Naive thymus-derived CD4-positive, alpha-beta T cell (primary cell): ENCODE measurements around the gene GPR137C. TPM values are rescaled to one million over a fixed set of nuclear protein-coding genes. Genes with fewer than 3 reads are reported as not detected.

Experiments used
- ATAC-seq: fragments of 150-1000 bp; cut with Tn5 transposase; 2 replicates; pipeline ENCODE4 v1.10.0; 2021; ENCODE audit warnings: mild to moderate bottlenecking, moderate library complexity
- CTCF ChIA-PET: fragments of 350-600 bp; sonication (Branson Sonifier 250); formaldehyde crosslinking; loops from one replicate; lab custom pipeline; 2021; ENCODE audit warnings: antibody characterized with exemption; lab: Charles Lee
- POLR2A ChIA-PET: fragments of 350-600 bp; sonication (Branson Sonifier 250); formaldehyde crosslinking; loops from one replicate; lab custom pipeline; 2021; ENCODE audit warnings: antibody characterized with exemption, inconsistent platforms; lab: Charles Lee
- DNase-seq, 9 donors: peaks; one replicate each; pipeline versions ENCODE4 v3.0.0 to v3.0.0-alpha.2; 2020 to 2022; ENCODE audit warnings: mixed read lengths in 1 of 9
- H3K27ac ChIP-seq: one replicate; pipeline ENCODE4 v1.7.0; 2013; ENCODE audit warnings: mild to moderate bottlenecking, low read depth, low read length, moderate library complexity
- H3K27me3 ChIP-seq, 2 donors: one replicate each; pipeline ENCODE4 v1.7.0; 2013; ENCODE audit warnings: low read length in 2 of 2, mild to moderate bottlenecking in 2 of 2, moderate library complexity in 2 of 2; ENCODE audit not compliant: control insufficient read depth in 2 of 2, insufficient read depth in 2 of 2
- H3K36me3 ChIP-seq, 3 experiments: 1 replicate in 2 of 3; 2 replicates in 1 of 3; pipeline ENCODE4 v1.7.0; 2013; ENCODE audit warnings: low read length in 3 of 3, mild to moderate bottlenecking in 3 of 3, moderate library complexity in 1 of 3; ENCODE audit not compliant: insufficient read depth in 3 of 3, control insufficient read depth in 2 of 3
- H3K4me1 ChIP-seq, 2 donors: one replicate each; pipeline ENCODE4 v1.7.0; 2013; ENCODE audit warnings: low read length in 2 of 2, mild to moderate bottlenecking in 2 of 2, moderate library complexity in 1 of 2; ENCODE audit not compliant: control insufficient read depth in 2 of 2, insufficient read depth in 2 of 2
- H3K4me3 ChIP-seq: 2 replicates; pipeline ENCODE4 v1.7.0; 2013; ENCODE audit warnings: mild to moderate bottlenecking, low read length
- H3K9me3 ChIP-seq, 3 experiments: 1 replicate in 2 of 3; 2 replicates in 1 of 3; pipeline ENCODE4 v1.7.0; 2013; ENCODE audit warnings: low read length in 3 of 3; ENCODE audit not compliant: control insufficient read depth in 2 of 3
- H3K27ac Mint-ChIP-seq, 9 donors: one replicate each; pipeline ENCODE4 v1.8.0; 2020 to 2022; ENCODE audit warnings: mixed read lengths in 9 of 9, mild to moderate bottlenecking in 8 of 9, moderate library complexity in 5 of 9, inconsistent platforms in 2 of 9
- H3K27me3 Mint-ChIP-seq, 5 donors: one replicate each; pipeline ENCODE4 v1.8.0; 2021 to 2022; ENCODE audit warnings: mixed read lengths in 5 of 5, mild to moderate bottlenecking in 1 of 5
- H3K36me3 Mint-ChIP-seq, 5 donors: one replicate each; pipeline ENCODE4 v1.8.0; 2020 to 2022; ENCODE audit warnings: mixed read lengths in 5 of 5, mild to moderate bottlenecking in 3 of 5, inconsistent platforms in 1 of 5
- H3K4me1 Mint-ChIP-seq, 7 donors: one replicate each; pipeline ENCODE4 v1.8.0; 2020 to 2022; ENCODE audit warnings: mixed read lengths in 7 of 7, mild to moderate bottlenecking in 3 of 7, inconsistent platforms in 1 of 7
- H3K4me3 Mint-ChIP-seq, 10 donors: one replicate each; pipeline ENCODE4 v1.8.0; 2020 to 2022; ENCODE audit warnings: mild to moderate bottlenecking in 10 of 10, mixed read lengths in 10 of 10, moderate library complexity in 6 of 10, inconsistent platforms in 2 of 10
- H3K9me3 Mint-ChIP-seq, 11 donors: one replicate each; pipeline ENCODE4 v1.8.0; 2020 to 2022; ENCODE audit warnings: mixed read lengths in 11 of 11, mild to moderate bottlenecking in 4 of 11, inconsistent platforms in 1 of 11, moderate library complexity in 1 of 11
- intact Hi-C, 2 donors: fragments of 100-400 bp; cut with micrococcal nuclease; formaldehyde crosslinking; loops; one replicate each; pipeline ENCODE4 v1.15.1; 2023
- polyA plus RNA-seq, 2 donors: library from polyadenylated mRNA; unstranded; fragments of 300-500 nt; fragmentation: Illumina TruSeq; gene quantifications; one replicate each; pipeline ENCODE4 v1.2.3, GENCODE V29; 2021
- total RNA-seq, 6 experiments: library from RNA in 5 of 6; stranded (reverse) in 5 of 6; gene quantifications; 1 replicate in 5 of 6; 2 replicates in 1 of 6; pipeline ENCODE4 v1.2.3 and lab custom pipeline; 2021 to 2026

The GPR137C gene
- total and polyA plus RNA-seq, 7 experiments from 2014 or later, result 0.27 to 0.70 (median 0.34) TPM; not detected in 4

- ATAC-seq (no peak), DNase-seq (no peak)
- H3K36me3 ChIP-seq, result no peaks in the 10 kb centered on the region
- intact Hi-C loops, result no loop called here
- Mint-ChIP-seq H3K27ac (no peak overlapping the region), H3K4me1 (peaks cover 5 to 43% (median 32%) of the 10 kb centered on the region in 7 donors), H3K9me3 (no peaks in the 10 kb centered on the region), H3K4me3 (no peak overlapping the region), H3K27me3 (no peaks in the 10 kb centered on the region), H3K36me3 (peaks cover 0 to 34% (median 8%) of the 10 kb centered on the region in 5 donors)
- no peak overlapping the region for H3K27ac ChIP-seq
- no peaks in the 10 kb centered on the region for H3K9me3 ChIP-seq
- ChIA-PET POLR2A (interaction anchor here (0.6 kb wide), 1 partner anchor 10 kb away, joined by 9 read pairs; no protein-coding TSS in a partner anchor), CTCF (no interaction called here)
- no peaks in the 10 kb centered on the region for H3K27me3 ChIP-seq
- no peak overlapping the region for H3K4me3 ChIP-seq
- H3K4me1 ChIP-seq, result peaks cover 9 to 15% of the 10 kb centered on the region in 2 donors
Measured at GRCh38 chr14:52547027-52547426, 5.6 kb upstream of the GPR137C start.

- POLR2A ChIA-PET, result no interaction called here
- H3K4me1 ChIP-seq, result peaks cover 9 to 15% of the 10 kb centered on the region in 2 donors
- Mint-ChIP-seq H3K36me3 (peaks cover 0 to 29% (median 8%) of the 10 kb centered on the region in 5 donors), H3K27me3 (no peaks in the 10 kb centered on the region), H3K4me1 (peaks cover 6 to 43% (median 32%) of the 10 kb centered on the region in 7 donors), H3K27ac (no peak overlapping the region), H3K4me3 (no peak overlapping the region), H3K9me3 (no peaks in the 10 kb centered on the region)
- H3K27ac ChIP-seq, result no peak overlapping the region
- intact Hi-C loops, result no loop called here
- no peak for DNase-seq
- ATAC-seq, result no peak
- no peaks in the 10 kb centered on the region for H3K36me3 ChIP-seq
- CTCF ChIA-PET, result no interaction called here
- no peak overlapping the region for H3K4me3 ChIP-seq
- no peaks in the 10 kb centered on the region for H3K27me3 ChIP-seq
- H3K9me3 ChIP-seq, result no peaks in the 10 kb centered on the region
Measured at GRCh38 chr14:52547526-52547925, 5.1 kb upstream of the GPR137C start.

GRCh38 chr14:52550661-52551060, 2.0 kb upstream of the GPR137C start:
- Histone ChIP-seq H3K27me3 (no peaks in the 10 kb centered on the region), H3K27ac (no peak overlapping the region), H3K4me1 (peaks cover 9 to 15% of the 10 kb centered on the region in 2 donors), H3K36me3 (no peaks in the 10 kb centered on the region), H3K4me3 (peak overlapping the region; percentile 87), H3K9me3 (no peaks in the 10 kb centered on the region)
- intact Hi-C loops, result loop anchor here (5.0 to 10.0 kb wide), 9 partner anchors 97 to 1453 kb away; partner anchors contain the start of genes BMP4 (in 1 of the 2), FERMT2 (in 1 of the 2), GNG2 (in 1 of the 2) and TRIM9 (in 1 of the 2)
- Mint-ChIP-seq H3K27ac (peak overlapping the region in 7 of 9 donors; percentile 25 to 88 (median 71)), H3K4me1 (peaks cover 6 to 43% (median 31%) of the 10 kb centered on the region in 7 donors), H3K36me3 (peaks cover 0 to 15% (median 3%) of the 10 kb centered on the region in 5 donors), H3K4me3 (peak overlapping the region; percentile 86 to 95 (median 91)), H3K9me3 (peaks cover 0 to 1% (median 0%) of the 10 kb centered on the region in 11 donors), H3K27me3 (peaks cover 0 to 11% (median 0%) of the 10 kb centered on the region in 5 donors)
- ChIA-PET POLR2A (interaction anchor here (1.7 kb wide), 1 partner anchor 24 kb away, joined by 5 read pairs; no protein-coding TSS in a partner anchor), CTCF (interaction anchor here (0.6 kb wide), 1 partner anchor 14 kb away, joined by 4 read pairs; no protein-coding TSS in a partner anchor)
- DNase-seq (peak in 1 of 9 donors; percentile 5), ATAC-seq (no peak)

- Mint-ChIP-seq H3K4me1 (peaks cover 6 to 40% (median 30%) of the 10 kb centered on the region in 7 donors), H3K9me3 (peaks cover 0 to 1% (median 0%) of the 10 kb centered on the region in 11 donors), H3K27ac (peak overlapping the region; percentile 64 to 95 (median 90)), H3K27me3 (peaks cover 0 to 16% (median 0%) of the 10 kb centered on the region in 5 donors), H3K36me3 (peaks cover 0 to 15% (median 3%) of the 10 kb centered on the region in 5 donors), H3K4me3 (peak overlapping the region; percentile 86 to 95 (median 91))
- H3K27me3 ChIP-seq, result no peaks in the 10 kb centered on the region
- no peak for DNase-seq
- H3K4me3 ChIP-seq, result peak overlapping the region; percentile 87
- intact Hi-C loops, result loop anchor here (5.0 to 10.0 kb wide), 9 partner anchors 96 to 1454 kb away; partner anchors contain the start of genes BMP4 (in 1 of the 2), FERMT2 (in 1 of the 2), GNG2 (in 1 of the 2) and TRIM9 (in 1 of the 2)
- ChIA-PET POLR2A (interaction anchor here (0.6 to 1.7 kb wide), 5 partner anchors 25 to 169 kb away, joined by 3 to 6 read pairs (median 3); partner anchors contain the start of gene ERO1A), CTCF (interaction anchor here (0.6 kb wide), 1 partner anchor 15 kb away, joined by 4 read pairs; no protein-coding TSS in a partner anchor)
- H3K27ac ChIP-seq, result peak overlapping the region; percentile 90
- H3K9me3 ChIP-seq, result no peaks in the 10 kb centered on the region
- no peaks in the 10 kb centered on the region for H3K36me3 ChIP-seq
- ATAC-seq, result no peak
- peaks cover 9 to 15% of the 10 kb centered on the region in 2 donors for H3K4me1 ChIP-seq
Measured at GRCh38 chr14:52551205-52551604, 1.4 kb upstream of the GPR137C start.

- H3K27me3 Mint-ChIP-seq, result peaks cover 0 to 21% (median 0%) of the 10 kb centered on the region in 5 donors
- Histone ChIP-seq H3K27ac (peak overlapping the region; percentile 90), H3K9me3 (no peaks in the 10 kb centered on the region), H3K36me3 (no peaks in the 10 kb centered on the region), H3K27me3 (no peaks in the 10 kb centered on the region), H3K4me3 (peak overlapping the region; percentile 87), H3K4me1 (peaks cover 9 to 15% of the 10 kb centered on the region in 2 donors)
- intact Hi-C loops, result loop anchor here (1.0 to 10.0 kb wide), 30 partner anchors 20 to 1457 kb away; partner anchors contain the start of genes DDHD1 (in 2 of the 2), GNPNAT1 (in 2 of the 2), PSMC6 (in 2 of the 2) and PTGER2 (in 2 of the 2)
- peaks cover 6 to 40% (median 28%) of the 10 kb centered on the region in 7 donors for H3K4me1 Mint-ChIP-seq
- peak overlapping the region; percentile 86 to 95 (median 91) for H3K4me3 Mint-ChIP-seq
- CTCF ChIA-PET, result interaction anchor here (0.8 to 0.9 kb wide), 2 partner anchors 11 to 225 kb away, joined by 3 to 4 read pairs; no protein-coding TSS in a partner anchor
- H3K36me3 Mint-ChIP-seq, result peaks cover 0 to 13% (median 3%) of the 10 kb centered on the region in 5 donors
- POLR2A ChIA-PET, result interaction anchor here (0.6 to 1.9 kb wide), 15 partner anchors 25 to 687 kb away, joined by 3 to 8 read pairs (median 3); partner anchors contain the start of gene ERO1A
- ATAC-seq (no peak), DNase-seq (peak in 2 of 9 donors; percentile 18 to 21)
- peak overlapping the region; percentile 64 to 95 (median 90) for H3K27ac Mint-ChIP-seq
- H3K9me3 Mint-ChIP-seq, result peaks cover 0 to 1% (median 0%) of the 10 kb centered on the region in 11 donors
Measured at GRCh38 chr14:52551696-52552062, 957 bp upstream of the GPR137C start.

- POLR2A ChIA-PET, result interaction anchor here (0.6 to 1.9 kb wide), 12 partner anchors 12 to 600 kb away, joined by 3 to 8 read pairs (median 3); partner anchors contain the start of genes DDHD1, ERO1A and GNPNAT1
- peaks cover 6 to 33% (median 28%) of the 10 kb centered on the region in 7 donors for H3K4me1 Mint-ChIP-seq
- H3K9me3 Mint-ChIP-seq, result peaks cover 0 to 1% (median 0%) of the 10 kb centered on the region in 11 donors
- Histone ChIP-seq H3K27ac (peak overlapping the region; percentile 60), H3K9me3 (no peaks in the 10 kb centered on the region), H3K4me3 (peak overlapping the region; percentile 77), H3K4me1 (peaks cover 9 to 15% of the 10 kb centered on the region in 2 donors), H3K27me3 (no peaks in the 10 kb centered on the region), H3K36me3 (no peaks in the 10 kb centered on the region)
- DNase-seq, result peak in 7 of 9 donors; percentile 36 to 61 (median 48)
- peaks cover 0 to 34% (median 0%) of the 10 kb centered on the region in 5 donors for H3K27me3 Mint-ChIP-seq
- peaks cover 0 to 4% (median 0%) of the 10 kb centered on the region in 5 donors for H3K36me3 Mint-ChIP-seq
- CTCF ChIA-PET, result interaction anchor here (0.9 kb wide), 1 partner anchor 10 kb away, joined by 4 read pairs; no protein-coding TSS in a partner anchor
- H3K4me3 Mint-ChIP-seq, result peak overlapping the region; percentile 91 to 97 (median 96)
- intact Hi-C loops, result loop anchor here (1.0 to 10.0 kb wide), 17 partner anchors 22 to 1458 kb away; partner anchors contain the start of genes TRIM9 (in 2 of the 2), BMP4 (in 1 of the 2), DDHD1 (in 1 of the 2) and FERMT2 (in 1 of the 2)
- peak overlapping the region; percentile 82 to 97 (median 94) for H3K27ac Mint-ChIP-seq
- ATAC-seq, result peak; percentile 21
Measured at GRCh38 chr14:52553002-52553670, 500 bp downstream of the GPR137C start.
